Parathyroid adenoma (tissue), 2 donors: ENCODE data around the gene EP400.

ENCODE experiments used
- H2AFZ ChIP-seq: fragments of 300-600 bp; sonication (generic); one replicate; pipeline ENCODE4 v1.7.0; 2017; ENCODE audit warnings: antibody characterized with exemption, mild to moderate bottlenecking
- H3K27ac ChIP-seq: fragments of 300-600 bp; sonication (generic); one replicate; pipeline ENCODE4 v1.7.0; 2017
- H3K27me3 ChIP-seq: fragments of 300-600 bp; sonication (generic); one replicate; pipeline ENCODE4 v1.7.0; 2017; ENCODE audit warnings: low read length; ENCODE audit not compliant: control insufficient read depth, insufficient read depth
- H3K36me3 ChIP-seq: fragments of 300-600 bp; sonication (generic); one replicate; pipeline ENCODE4 v1.7.0; 2017; ENCODE audit warnings: low read length; ENCODE audit not compliant: control insufficient read depth, insufficient read depth
- H3K4me1 ChIP-seq: fragments of 300-600 bp; sonication (generic); one replicate; pipeline ENCODE4 v1.7.0; 2017; ENCODE audit warnings: control low read depth
- H3K4me2 ChIP-seq: fragments of 300-600 bp; sonication (generic); one replicate; pipeline ENCODE4 v1.7.0; 2017; ENCODE audit warnings: low read length
- H3K4me3 ChIP-seq: fragments of 300-600 bp; sonication (generic); one replicate; pipeline ENCODE4 v1.7.0; 2017; ENCODE audit warnings: low read depth, low read length
- H3K79me2 ChIP-seq: fragments of 300-600 bp; sonication (generic); one replicate; pipeline ENCODE4 v1.7.0; 2017; ENCODE audit warnings: control low read depth
- H3K9ac ChIP-seq: fragments of 300-600 bp; sonication (generic); one replicate; pipeline ENCODE4 v1.7.0; 2017; ENCODE audit warnings: mild to moderate bottlenecking
- H3K9me3 ChIP-seq: fragments of 300-600 bp; sonication (generic); one replicate; pipeline ENCODE4 v1.7.0; 2017; ENCODE audit warnings: low read length; ENCODE audit not compliant: control insufficient read depth
- TF ChIP-seq, protein P1 (sequence below): fragments of 300-600 bp; sonication (generic); IDR thresholded peaks from one replicate; pipeline ENCODE4 v1.7.0; 2017; ENCODE audit warnings: antibody characterized with exemption, mild to moderate bottlenecking
- donor health status: primary hyperparathyroidism.

The EP400 gene

DNA sequence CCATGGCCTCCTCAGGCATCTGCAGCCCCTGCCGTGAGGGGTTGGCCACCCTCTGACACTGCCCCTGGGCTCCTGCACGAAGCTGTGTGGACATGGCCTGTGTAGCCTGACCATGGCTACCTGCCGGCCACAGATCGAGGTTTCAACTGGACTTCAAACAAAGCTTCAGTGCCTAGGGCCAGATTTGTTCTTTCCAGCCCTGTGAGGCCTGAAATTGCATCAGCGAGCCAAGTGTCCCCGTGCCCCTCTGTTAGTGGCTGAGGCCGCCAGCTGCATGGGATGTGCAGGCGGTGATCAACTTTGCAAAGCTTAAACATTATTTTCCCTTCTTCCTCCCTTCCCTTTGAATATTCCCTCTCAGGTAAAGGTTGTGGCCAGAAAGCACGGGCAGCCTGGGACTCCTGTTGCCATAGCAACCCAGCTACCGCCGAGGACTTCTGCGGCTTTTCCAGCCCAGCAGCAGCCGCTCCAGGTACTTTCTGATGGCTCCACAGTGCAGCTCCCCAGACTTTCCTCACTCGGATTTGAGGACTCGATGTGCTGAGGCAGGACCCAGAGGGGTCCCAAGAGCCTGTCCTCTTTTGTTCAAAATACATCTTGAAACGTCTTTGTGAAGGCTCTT, 158.6 kb downstream of the EP400 start:
- no peaks in the 10 kb centered on the region for H3K27me3 ChIP-seq
- no peaks in the 10 kb centered on the region for H3K36me3 ChIP-seq
- no peak overlapping the region for H3K27ac ChIP-seq
- H3K79me2 ChIP-seq: no peaks in the 10 kb centered on the region
- H3K9me3 ChIP-seq: no peaks in the 10 kb centered on the region
- no peak overlapping the region for H3K4me2 ChIP-seq
- no peak overlapping the region for H2AFZ ChIP-seq
- H3K4me3 ChIP-seq: no peak overlapping the region
- H3K9ac ChIP-seq: no peak overlapping the region
- H3K4me1 ChIP-seq: no peaks in the 10 kb centered on the region
- TF ChIP-seq, protein P1, sequence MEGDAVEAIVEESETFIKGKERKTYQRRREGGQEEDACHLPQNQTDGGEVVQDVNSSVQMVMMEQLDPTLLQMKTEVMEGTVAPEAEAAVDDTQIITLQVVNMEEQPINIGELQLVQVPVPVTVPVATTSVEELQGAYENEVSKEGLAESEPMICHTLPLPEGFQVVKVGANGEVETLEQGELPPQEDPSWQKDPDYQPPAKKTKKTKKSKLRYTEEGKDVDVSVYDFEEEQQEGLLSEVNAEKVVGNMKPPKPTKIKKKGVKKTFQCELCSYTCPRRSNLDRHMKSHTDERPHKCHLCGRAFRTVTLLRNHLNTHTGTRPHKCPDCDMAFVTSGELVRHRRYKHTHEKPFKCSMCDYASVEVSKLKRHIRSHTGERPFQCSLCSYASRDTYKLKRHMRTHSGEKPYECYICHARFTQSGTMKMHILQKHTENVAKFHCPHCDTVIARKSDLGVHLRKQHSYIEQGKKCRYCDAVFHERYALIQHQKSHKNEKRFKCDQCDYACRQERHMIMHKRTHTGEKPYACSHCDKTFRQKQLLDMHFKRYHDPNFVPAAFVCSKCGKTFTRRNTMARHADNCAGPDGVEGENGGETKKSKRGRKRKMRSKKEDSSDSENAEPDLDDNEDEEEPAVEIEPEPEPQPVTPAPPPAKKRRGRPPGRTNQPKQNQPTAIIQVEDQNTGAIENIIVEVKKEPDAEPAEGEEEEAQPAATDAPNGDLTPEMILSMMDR: no peak

DNA sequence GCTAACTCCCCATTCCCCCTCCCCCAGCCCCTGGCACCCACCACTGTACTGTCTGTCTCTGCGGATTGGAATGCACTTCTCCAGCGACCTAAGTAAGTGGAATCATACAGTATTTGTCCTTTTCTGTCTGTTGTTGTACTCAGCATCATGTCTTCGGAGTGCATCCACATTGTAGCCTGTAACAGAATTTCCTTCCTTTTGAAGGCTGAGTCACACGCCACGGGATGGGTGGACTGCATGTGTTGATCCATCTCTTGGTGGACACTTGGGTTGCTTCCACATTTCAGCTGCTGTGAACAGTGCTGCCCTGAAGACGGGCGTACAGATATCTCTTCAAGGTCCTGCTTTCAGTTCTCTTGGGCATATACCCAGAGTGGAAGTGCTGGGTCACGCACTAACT, 160.0 kb downstream of the EP400 start:
- H3K27me3 ChIP-seq: no peaks in the 10 kb centered on the region
- no peaks in the 10 kb centered on the region for H3K36me3 ChIP-seq
- TF ChIP-seq, protein P1: no peak
- no peak overlapping the region for H2AFZ ChIP-seq
- no peak overlapping the region for H3K9ac ChIP-seq
- H3K9me3 ChIP-seq: no peaks in the 10 kb centered on the region
- no peaks in the 10 kb centered on the region for H3K4me1 ChIP-seq
- H3K4me3 ChIP-seq: no peak overlapping the region
- no peaks in the 10 kb centered on the region for H3K79me2 ChIP-seq
- H3K27ac ChIP-seq: no peak overlapping the region
- H3K4me2 ChIP-seq: no peak overlapping the region

DNA sequence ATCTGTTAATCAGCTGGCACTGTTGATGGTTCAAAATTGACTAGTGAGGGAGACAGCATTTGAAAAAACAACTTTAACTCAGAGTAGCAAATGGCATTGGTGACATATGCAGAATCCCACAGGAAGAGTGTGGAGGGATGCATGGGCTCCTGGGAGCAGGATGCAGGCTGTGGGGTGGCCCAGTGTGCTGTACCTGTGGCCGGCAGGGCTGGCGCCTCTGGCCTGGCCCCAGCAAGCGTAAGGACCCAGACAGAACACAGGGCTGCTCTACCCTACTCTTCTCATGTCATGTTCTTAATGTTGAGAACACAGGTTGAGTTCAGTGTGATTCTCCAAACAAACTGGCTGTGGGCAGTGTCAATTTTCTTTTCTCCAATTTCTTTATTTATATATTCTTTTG, 160.9 kb downstream of the EP400 start:
- Histone ChIP-seq H3K36me3 (no peaks in the 10 kb centered on the region), H3K4me3 (no peak overlapping the region), H3K9me3 (no peaks in the 10 kb centered on the region), H3K27me3 (no peaks in the 10 kb centered on the region), H2AFZ (no peak overlapping the region), H3K4me2 (no peak overlapping the region), H3K27ac (no peak overlapping the region), H3K9ac (no peak overlapping the region), H3K79me2 (no peaks in the 10 kb centered on the region), H3K4me1 (no peaks in the 10 kb centered on the region)
- TF ChIP-seq, protein P1: no peak

DNA sequence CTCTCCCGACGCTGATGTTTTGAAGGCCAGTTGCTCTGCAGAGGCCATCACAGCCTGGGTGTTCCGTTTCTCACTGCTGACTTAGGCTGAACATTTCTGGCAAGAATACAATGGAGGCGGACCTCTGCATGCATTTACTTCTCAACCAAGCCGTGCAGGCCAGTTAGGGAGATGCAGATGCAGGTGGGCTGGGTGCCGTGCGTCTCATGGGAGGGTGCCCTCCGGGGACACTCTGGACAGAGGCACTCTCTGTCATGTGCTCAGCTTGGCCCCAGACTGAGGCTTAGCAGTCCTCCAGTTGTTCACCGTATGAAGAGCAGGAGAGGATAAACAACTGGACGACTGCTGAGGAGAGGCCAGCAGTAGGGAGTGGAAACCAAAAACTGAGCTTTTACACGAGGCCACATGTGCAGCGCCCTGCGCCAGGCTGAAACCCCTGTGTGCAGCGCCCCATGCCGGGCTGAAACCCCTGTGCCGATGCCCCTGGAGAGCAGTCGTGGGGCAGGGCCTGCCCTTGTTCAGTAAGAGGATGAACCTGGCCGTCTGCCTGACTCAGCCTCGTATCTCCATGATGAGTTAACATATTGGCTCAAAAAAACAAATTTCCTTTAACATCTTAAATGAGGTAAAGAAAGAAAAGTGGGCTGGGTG, 162.0 kb downstream of the EP400 start:
- H3K4me1 ChIP-seq: no peaks in the 10 kb centered on the region
- TF ChIP-seq, protein P1: no peak
- no peaks in the 10 kb centered on the region for H3K27me3 ChIP-seq
- H2AFZ ChIP-seq: no peak overlapping the region
- no peak overlapping the region for H3K27ac ChIP-seq
- no peaks in the 10 kb centered on the region for H3K79me2 ChIP-seq
- H3K4me3 ChIP-seq: no peak overlapping the region
- H3K4me2 ChIP-seq: peak overlapping the region; percentile 18
- H3K9ac ChIP-seq: no peak overlapping the region
- no peaks in the 10 kb centered on the region for H3K9me3 ChIP-seq
- no peaks in the 10 kb centered on the region for H3K36me3 ChIP-seq

DNA sequence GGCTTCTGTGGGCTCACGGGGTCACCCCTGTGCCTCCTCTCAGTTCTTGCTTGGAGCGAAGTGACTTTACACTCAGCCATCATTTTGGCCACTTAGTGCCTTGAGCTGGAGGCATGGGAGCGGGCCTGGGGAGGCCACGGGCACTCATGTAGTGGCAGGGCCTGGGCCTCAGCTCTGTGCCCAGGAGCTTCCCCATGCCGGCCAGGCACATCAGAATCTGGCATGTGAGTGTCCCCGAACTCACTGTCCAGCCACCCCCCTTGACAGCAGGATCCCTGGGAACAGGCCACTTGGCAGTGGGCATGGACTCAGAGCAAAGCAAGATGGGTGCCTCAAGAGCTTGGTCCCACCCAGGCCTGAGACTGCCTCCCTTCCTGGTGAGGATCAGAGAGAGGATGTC, 164.9 kb downstream of the EP400 start:
- Histone ChIP-seq H3K4me3 (no peak overlapping the region), H3K4me2 (no peak overlapping the region), H3K27me3 (no peaks in the 10 kb centered on the region), H3K9ac (no peak overlapping the region), H3K79me2 (no peaks in the 10 kb centered on the region), H3K4me1 (no peaks in the 10 kb centered on the region), H3K9me3 (no peaks in the 10 kb centered on the region), H3K36me3 (no peaks in the 10 kb centered on the region), H2AFZ (no peak overlapping the region), H3K27ac (no peak overlapping the region)
- TF ChIP-seq, protein P1: no peak
